ENCODE data around the gene DUS3L. TPM values are rescaled to one million over a fixed set of nuclear protein-coding genes. Genes with fewer than 3 reads are reported as not detected.

DUS3L gene
- 10 to 100 TPM; 20.3 to 34.1 (median 27.3) TPM for total RNA-seq

- H3K9me3 ChIP-seq: no peaks in the 10 kb centered on the region
- H3K4me1 ChIP-seq: peaks cover 7 to 12% (median 9%) of the 10 kb centered on the region in 4 donors
- H3K27ac ChIP-seq (replicated peaks in 1 of 4): peak within 1 kb of the TSS; percentile 97 to 99 (median 98)
- H3K27me3 ChIP-seq: no peaks in the 10 kb centered on the region
- 22% methylated on average over 34 of the region's 72 CpGs for WGBS
- peak; percentile 99 for DNase-seq (ENCODE audit: extremely low spot score)
- H3K4me3 ChIP-seq: peak within 1 kb of the TSS; percentile 79 to 96 (median 90)
- TF ChIP-seq POLR2A (IDR thresholded peaks at IDR 0.05; ENCODE audit: low read depth) (peak; percentile 45), CTCF (IDR thresholded peaks at IDR 0.05) (no peak), EP300 (IDR thresholded peaks at IDR 0.05) (peak; percentile 59), POLR2AphosphoS5 (IDR thresholded peaks at IDR 0.05) (peak; percentile 93 to 96)
- H3K36me3 ChIP-seq: peaks cover 42 to 43% (median 43%) of the 10 kb centered on the region in 4 donors
- intact Hi-C loops (cut with DNase I): no loop called here
These were observed at the start of gene DUS3L for GRCh38 chr19:5790559-5791520. Gene DUS3L (minus strand): TSS chr19:5791163. CDS start chr19:5791141, 22 bp downstream.

GRCh38 chr19:5839065-5840017 lies 48.4 kb upstream of the DUS3L start, which contains the start of gene FUT6:
Gene FUT6 (minus strand): TSS chr19:5839702. CDS start chr19:5832567, 7,135 bp downstream.
- TF ChIP-seq POLR2AphosphoS5 (IDR thresholded peaks at IDR 0.05) (no peak), CTCF (IDR thresholded peaks at IDR 0.05) (no peak), EP300 (IDR thresholded peaks at IDR 0.05) (no peak)
- DNase-seq (ENCODE audit: extremely low spot score): no peak
- WGBS: 84% methylated on average over 6 of the region's 9 CpGs
- no peak within 1 kb of the TSS for H3K27ac ChIP-seq (replicated peaks in 1 of 4)
- H3K4me1 ChIP-seq: peaks cover 0 to 10% (median 0%) of the 10 kb centered on the region in 4 donors
- H3K4me3 ChIP-seq: no peak within 1 kb of the TSS
- H3K36me3 ChIP-seq: no peaks in the 10 kb centered on the region
- intact Hi-C loops (cut with DNase I): no loop called here
- H3K27me3 ChIP-seq: no peaks in the 10 kb centered on the region
- H3K9me3 ChIP-seq: no peaks in the 10 kb centered on the region

- WGBS: 85% methylated on average over 11 of the region's 20 CpGs
- Histone ChIP-seq H3K27me3 (no peaks in the 10 kb centered on the region), H3K27ac (replicated peaks in 1 of 4) (no peak overlapping the region), H3K9me3 (no peaks in the 10 kb centered on the region), H3K36me3 (no peaks in the 10 kb centered on the region), H3K4me1 (peaks cover 0 to 10% (median 0%) of the 10 kb centered on the region in 4 donors), H3K4me3 (no peak overlapping the region)
- TF ChIP-seq EP300 (IDR thresholded peaks at IDR 0.05) (no peak), CTCF (IDR thresholded peaks at IDR 0.05) (no peak), POLR2AphosphoS5 (IDR thresholded peaks at IDR 0.05) (no peak), POLR2A (IDR thresholded peaks at IDR 0.05; ENCODE audit: low read depth) (no peak)
- intact Hi-C loops (cut with DNase I): no loop called here
- no peak for DNase-seq (ENCODE audit: extremely low spot score)
These were observed 47.5 kb upstream of the DUS3L start for GRCh38 chr19:5838353-5839064.

- no peaks in the 10 kb centered on the region for H3K9me3 ChIP-seq
- no peak overlapping the region for H3K4me3 ChIP-seq
- intact Hi-C loops (cut with DNase I): no loop called here
- H3K27ac ChIP-seq (replicated peaks in 1 of 4): no peak overlapping the region
- no peaks in the 10 kb centered on the region for H3K36me3 ChIP-seq
- H3K27me3 ChIP-seq: no peaks in the 10 kb centered on the region
- 56% methylated on average over 15 of the region's 15 CpGs for WGBS
- no peak for DNase-seq (ENCODE audit: extremely low spot score)
- TF ChIP-seq EP300 (IDR thresholded peaks at IDR 0.05): no peak
- peaks cover 0 to 10% (median 0%) of the 10 kb centered on the region in 4 donors for H3K4me1 ChIP-seq
These were observed 46.9 kb upstream of the DUS3L start for GRCh38 chr19:5837761-5838352.

All from esophagus muscularis mucosa (tissue), 4 donors.